HFFc6 (cell line): Measurements from ENCODE around the gene DUSP9. TPM values are rescaled to one million over a fixed set of nuclear protein-coding genes. Genes with fewer than 3 reads are reported as not detected.

ENCODE experiments used
- DNase-seq: peaks from one replicate; pipeline ENCODE4 v3.0.0-alpha.2; 2018
- H3K27ac Mint-ChIP-seq: 2 replicates; pipeline ENCODE4 v1.8.0; 2020; ENCODE audit warnings: mild to moderate bottlenecking, mixed read lengths
- H3K27me3 Mint-ChIP-seq: 2 replicates; pipeline ENCODE4 v1.8.0; 2021; ENCODE audit warnings: mild to moderate bottlenecking, moderate library complexity, mixed read lengths; ENCODE audit not compliant: insufficient read depth
- H3K36me3 Mint-ChIP-seq: 2 replicates; pipeline ENCODE4 v1.8.0; 2021; ENCODE audit warnings: low read depth, mixed read lengths
- H3K4me1 Mint-ChIP-seq: 2 replicates; pipeline ENCODE4 v1.8.0; 2020; ENCODE audit warnings: low read depth, mixed read lengths
- H3K4me3 Mint-ChIP-seq: 2 replicates; pipeline ENCODE4 v1.8.0; 2020; ENCODE audit warnings: mild to moderate bottlenecking, moderate library complexity, mixed read lengths
- H3K9me3 Mint-ChIP-seq: 2 replicates; pipeline ENCODE4 v1.8.0; 2020; ENCODE audit warnings: mild to moderate bottlenecking, mixed read lengths
- total RNA-seq, 6 experiments: library from RNA; stranded (reverse); fragmentation: NEBNext Ultra II Directional; extraction: Animal tissue kit (Norgen Biotek cat#: 25700); gene quantifications; 2 replicates in 1 of 6; 3 replicates in 5 of 6; pipeline ENCODE4 v1.2.3, GENCODE V29; 2021
- TF ChIP-seq, protein P1 (sequence below): fragments of 200-600 bp; sonication (generic); IDR thresholded peaks from 2 replicates; pipeline ENCODE4 v1.5.0; 2021; ENCODE audit warnings: antibody characterized with exemption, mild to moderate bottlenecking

The DUSP9 gene
- total RNA-seq, 6 experiments from 2014 or later, result not detected

DNA sequence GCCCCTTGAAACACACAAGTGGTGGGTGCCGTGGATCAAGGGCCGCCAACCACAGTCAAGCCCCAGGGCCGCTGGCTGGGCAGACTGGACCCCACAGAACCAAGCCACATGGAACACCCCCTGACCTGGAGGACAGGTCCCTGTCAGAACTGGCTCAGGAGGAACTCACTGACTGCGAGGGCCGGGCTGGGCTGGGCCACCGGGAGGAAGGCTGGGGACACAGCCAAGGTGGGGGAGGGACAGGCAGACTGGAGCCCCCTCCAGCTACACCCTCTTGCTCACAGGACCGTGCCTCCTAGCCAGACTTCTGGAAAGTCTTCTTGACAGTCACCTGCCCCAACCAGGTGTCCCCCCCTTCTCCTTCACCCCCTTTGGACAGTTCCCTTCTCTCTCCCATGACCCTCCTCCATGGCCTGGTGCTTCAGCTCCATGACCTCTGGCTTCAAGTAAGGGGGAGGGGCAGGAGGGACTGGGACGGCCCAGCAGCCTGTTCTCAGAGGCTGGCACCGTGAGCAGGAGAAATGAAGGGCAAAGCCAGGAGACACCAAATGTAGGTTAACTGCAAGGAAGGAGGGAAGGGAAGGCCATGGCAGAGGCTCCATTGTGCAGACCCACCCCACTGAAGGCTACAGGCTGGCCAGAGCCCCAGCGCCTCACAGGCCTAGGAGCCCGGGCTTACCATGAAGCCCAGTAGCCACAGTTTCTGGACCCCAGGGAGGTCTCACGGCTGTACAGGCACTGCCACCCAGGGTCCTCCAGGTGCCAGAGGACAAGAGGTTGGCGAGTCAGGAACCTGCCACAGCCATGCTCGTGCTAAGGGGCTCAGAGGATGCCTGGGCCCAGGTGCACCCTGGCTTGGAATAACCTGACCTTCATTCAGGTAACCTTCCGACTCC is 22.6 kb upstream of the DUSP9 start:
- Mint-ChIP-seq H3K27me3 (peaks cover 11% of the 10 kb centered on the region), H3K4me1 (no peaks in the 10 kb centered on the region), H3K36me3 (no peaks in the 10 kb centered on the region), H3K9me3 (no peaks in the 10 kb centered on the region), H3K4me3 (no peak overlapping the region), H3K27ac (no peak overlapping the region)
- TF ChIP-seq, protein P1, sequence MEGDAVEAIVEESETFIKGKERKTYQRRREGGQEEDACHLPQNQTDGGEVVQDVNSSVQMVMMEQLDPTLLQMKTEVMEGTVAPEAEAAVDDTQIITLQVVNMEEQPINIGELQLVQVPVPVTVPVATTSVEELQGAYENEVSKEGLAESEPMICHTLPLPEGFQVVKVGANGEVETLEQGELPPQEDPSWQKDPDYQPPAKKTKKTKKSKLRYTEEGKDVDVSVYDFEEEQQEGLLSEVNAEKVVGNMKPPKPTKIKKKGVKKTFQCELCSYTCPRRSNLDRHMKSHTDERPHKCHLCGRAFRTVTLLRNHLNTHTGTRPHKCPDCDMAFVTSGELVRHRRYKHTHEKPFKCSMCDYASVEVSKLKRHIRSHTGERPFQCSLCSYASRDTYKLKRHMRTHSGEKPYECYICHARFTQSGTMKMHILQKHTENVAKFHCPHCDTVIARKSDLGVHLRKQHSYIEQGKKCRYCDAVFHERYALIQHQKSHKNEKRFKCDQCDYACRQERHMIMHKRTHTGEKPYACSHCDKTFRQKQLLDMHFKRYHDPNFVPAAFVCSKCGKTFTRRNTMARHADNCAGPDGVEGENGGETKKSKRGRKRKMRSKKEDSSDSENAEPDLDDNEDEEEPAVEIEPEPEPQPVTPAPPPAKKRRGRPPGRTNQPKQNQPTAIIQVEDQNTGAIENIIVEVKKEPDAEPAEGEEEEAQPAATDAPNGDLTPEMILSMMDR, result no peak
- DNase-seq, result no peak

DNA sequence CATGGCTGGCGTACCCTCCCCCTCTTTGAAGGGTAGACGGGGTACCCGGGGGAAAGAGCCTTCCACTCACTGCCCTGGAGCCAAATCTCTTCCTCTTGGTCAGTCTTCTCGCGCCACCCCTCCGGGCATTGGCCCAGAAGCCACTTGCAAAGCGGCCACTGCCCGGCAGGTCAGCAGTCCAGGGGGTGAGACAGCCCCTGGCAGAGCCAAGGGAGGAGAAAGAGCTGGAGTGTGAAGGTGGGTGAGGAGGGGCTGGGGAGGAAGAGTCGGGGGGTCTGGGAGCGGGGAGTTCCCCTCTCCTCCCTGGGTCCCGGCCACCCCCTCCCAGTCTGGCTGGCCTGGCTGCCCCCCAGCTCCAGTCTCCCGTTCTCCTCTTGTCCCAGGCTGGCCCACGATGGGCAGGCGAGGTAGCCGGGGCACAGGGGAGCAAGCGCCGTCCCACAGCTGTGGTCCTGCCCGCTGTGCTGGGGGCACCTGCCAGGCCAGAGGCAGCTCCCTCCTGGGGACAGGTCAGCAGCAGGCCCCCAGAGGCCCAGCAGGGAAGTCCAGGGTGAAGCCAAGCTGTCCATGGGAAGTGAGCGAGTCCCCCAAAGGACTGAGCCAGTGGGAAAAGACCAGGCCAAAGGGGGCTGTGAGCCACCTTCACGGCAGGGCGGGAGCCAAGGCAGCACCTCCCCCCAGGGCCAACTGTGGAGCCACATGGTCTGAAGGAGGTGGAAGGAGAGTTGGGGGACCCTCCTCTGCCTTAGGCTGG is 21.6 kb upstream of the DUSP9 start:
- H3K27me3 Mint-ChIP-seq, result peaks cover 15% of the 10 kb centered on the region
- H3K4me1 Mint-ChIP-seq, result no peaks in the 10 kb centered on the region
- H3K9me3 Mint-ChIP-seq, result no peaks in the 10 kb centered on the region
- DNase-seq, result no peak
- TF ChIP-seq, protein P1, result no peak
- no peaks in the 10 kb centered on the region for H3K36me3 Mint-ChIP-seq
- H3K4me3 Mint-ChIP-seq, result no peak overlapping the region
- no peak overlapping the region for H3K27ac Mint-ChIP-seq

DNA sequence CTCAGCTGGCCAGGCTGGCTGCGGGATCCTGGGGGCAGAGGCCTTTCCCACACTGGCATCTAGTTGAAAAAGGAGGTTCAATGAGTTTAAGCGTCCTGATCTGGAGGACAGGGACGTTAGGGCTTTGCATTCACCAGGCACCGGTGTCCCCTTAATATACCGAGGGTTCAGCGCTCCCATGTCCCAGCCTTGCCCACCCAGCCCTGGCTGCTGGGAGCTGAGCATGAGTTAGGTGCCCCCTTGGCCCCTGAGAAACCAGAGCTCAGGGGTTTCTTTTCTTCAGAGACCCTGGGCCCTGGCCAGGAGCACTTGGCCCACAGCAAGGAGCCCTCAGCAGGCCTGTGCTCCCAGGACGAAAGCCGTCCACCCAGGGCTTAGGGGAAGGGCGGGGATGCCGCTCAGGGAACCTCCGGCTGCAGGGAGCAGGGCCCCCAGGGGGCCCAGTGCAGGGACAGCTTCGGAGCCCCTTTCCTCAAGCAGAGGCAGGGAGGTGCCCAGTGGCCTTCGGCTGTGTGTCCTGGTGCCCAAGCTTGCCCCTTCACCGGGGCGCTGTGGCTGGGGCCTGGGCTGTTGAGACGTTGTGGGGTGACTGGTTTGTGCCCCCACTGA is 20.9 kb upstream of the DUSP9 start:
- TF ChIP-seq, protein P1, result no peak
- H3K4me1 Mint-ChIP-seq, result no peaks in the 10 kb centered on the region
- H3K36me3 Mint-ChIP-seq, result peaks cover 2% of the 10 kb centered on the region; the same call in 1 of the 2 replicates
- no peak overlapping the region for H3K4me3 Mint-ChIP-seq
- peaks cover 4% of the 10 kb centered on the region for H3K9me3 Mint-ChIP-seq
- peaks cover 19% of the 10 kb centered on the region for H3K27me3 Mint-ChIP-seq
- H3K27ac Mint-ChIP-seq, result no peak overlapping the region
- no peak for DNase-seq

DNA sequence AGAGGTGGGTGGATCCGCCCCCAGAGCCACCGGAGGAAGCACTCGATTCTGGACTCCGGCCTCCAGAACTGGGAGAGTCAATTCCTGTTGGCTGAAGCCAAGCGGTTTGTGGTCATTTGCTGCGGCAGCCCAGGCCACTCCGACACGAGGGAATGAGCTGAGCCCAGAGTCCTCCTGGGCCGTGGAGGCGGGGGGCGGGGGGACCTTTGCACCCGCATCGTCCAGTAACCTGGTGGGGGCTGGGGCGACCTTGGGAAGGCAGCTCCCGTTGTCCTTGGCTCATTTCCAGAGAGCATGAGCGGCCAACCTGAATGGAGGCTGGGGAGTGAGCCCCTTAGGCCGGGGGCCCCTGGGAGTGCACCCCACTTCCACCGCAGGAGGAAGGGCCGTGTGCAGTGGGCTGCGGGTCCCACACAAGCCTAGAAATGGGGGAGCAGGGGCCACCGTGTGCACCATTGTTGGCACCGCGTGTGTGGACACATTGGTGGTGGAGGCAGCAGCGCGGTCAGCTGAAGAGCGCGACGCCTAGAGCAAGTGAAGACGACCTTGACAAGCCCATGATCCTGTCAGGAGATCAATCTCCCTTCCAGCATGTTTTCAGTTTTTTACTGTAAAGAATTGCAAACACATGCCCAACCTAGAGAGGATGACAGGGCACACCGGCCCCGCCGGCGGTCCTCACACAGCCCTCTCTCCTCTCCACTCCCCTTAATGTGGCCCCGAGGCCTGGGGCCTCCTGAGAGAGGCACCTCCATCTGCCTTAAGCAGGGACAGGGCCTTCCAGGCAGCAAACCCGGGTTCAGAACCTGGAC is 19.9 kb upstream of the DUSP9 start:
- H3K9me3 Mint-ChIP-seq, result peaks cover 7% of the 10 kb centered on the region
- peaks cover 19% of the 10 kb centered on the region for H3K27me3 Mint-ChIP-seq
- H3K4me3 Mint-ChIP-seq, result no peak overlapping the region
- H3K36me3 Mint-ChIP-seq, result peaks cover 5% of the 10 kb centered on the region; the same call in 1 of the 2 replicates
- no peaks in the 10 kb centered on the region for H3K4me1 Mint-ChIP-seq
- DNase-seq, result no peak
- TF ChIP-seq, protein P1, result no peak
- H3K27ac Mint-ChIP-seq, result no peak overlapping the region

DNA sequence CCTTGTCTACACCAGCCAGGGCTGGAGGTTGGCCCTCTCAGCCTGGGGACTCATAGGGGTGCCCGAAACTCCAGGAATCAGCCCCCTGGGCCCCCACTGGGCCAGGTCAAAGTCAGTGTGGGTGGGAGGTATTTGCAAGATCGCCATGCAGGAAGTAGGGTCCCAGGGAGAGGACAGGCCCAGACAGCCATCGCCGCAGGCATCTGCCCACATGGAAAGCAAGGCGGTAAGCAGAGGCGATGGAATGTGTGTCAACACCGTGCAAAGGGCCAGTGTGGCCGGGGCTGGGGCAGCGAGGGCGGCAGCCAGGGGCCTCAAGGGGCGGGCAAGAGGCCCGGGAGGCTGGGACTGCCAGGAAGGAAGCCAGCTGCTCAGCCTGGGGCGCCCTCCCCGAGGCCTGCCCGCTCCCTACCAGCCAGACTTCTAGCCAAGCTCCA is 19.3 kb upstream of the DUSP9 start:
- Mint-ChIP-seq H3K27me3 (peaks cover 19% of the 10 kb centered on the region), H3K4me3 (no peak overlapping the region), H3K27ac (no peak overlapping the region), H3K9me3 (peaks cover 7% of the 10 kb centered on the region), H3K4me1 (no peaks in the 10 kb centered on the region), H3K36me3 (peaks cover 5% of the 10 kb centered on the region; the same call in 1 of the 2 replicates)
- TF ChIP-seq, protein P1, result no peak
- DNase-seq, result no peak
